B cell (primary cell): ENCODE data around the gene ZMAT3. TPM values are rescaled to one million over a fixed set of nuclear protein-coding genes. Genes with fewer than 3 reads are reported as not detected.

Experiments
- ATAC-seq: fragments of 200-7000 bp; cut with Tn5 transposase; one replicate; pipeline ENCODE4 v1.10.0; 2021; ENCODE audit warnings: low read depth, mild to moderate bottlenecking, moderate number of reproducible peaks, moderate library complexity
- CTCF ChIA-PET: fragments of 350-600 bp; sonication (Branson Sonifier 250); formaldehyde crosslinking; loops from one replicate; lab custom pipeline; 2021; ENCODE audit warnings: antibody characterized with exemption, inconsistent platforms; lab: Charles Lee
- POLR2A ChIA-PET: fragments of 350-600 bp; sonication (Branson Sonifier 250); formaldehyde crosslinking; loops from one replicate; lab custom pipeline; 2021; ENCODE audit warnings: antibody characterized with exemption; lab: Charles Lee
- DNase-seq: peaks from one replicate; pipeline ENCODE4 v3.0.0; 2013
- H2AFZ ChIP-seq: 2 replicates; pipeline ENCODE4 v1.6.1; 2012; ENCODE audit warnings: mild to moderate bottlenecking, low read depth, low read length; ENCODE audit not compliant: insufficient read depth, poor library complexity, severe bottlenecking
- H3K27ac ChIP-seq, 2 donors: 1 replicate in 1 of 2; 2 replicates in 1 of 2; pipeline ENCODE4 v1.5.1; 2012 to 2013; ENCODE audit warnings: low read length in 2 of 2, mild to moderate bottlenecking in 2 of 2, moderate library complexity in 1 of 2
- H3K27me3 ChIP-seq, 4 experiments: fragments of 200-600 bp in 1 of 4; sonication (generic) in 1 of 4; replicated peaks in 1 of 4; 1 replicate in 2 of 4; 2 replicates in 2 of 4; pipeline versions ENCODE4 v1.6.1 to v1.7.0; 2013 to 2016; ENCODE audit warnings: low read length in 3 of 4, mild to moderate bottlenecking in 2 of 4, mixed read lengths in 1 of 4, moderate library complexity in 1 of 4; ENCODE audit not compliant: insufficient read depth in 4 of 4, control insufficient read depth in 3 of 4; ENCODE audit errors: control extremely low read depth in 1 of 4
- H3K36me3 ChIP-seq, 2 experiments: replicated peaks in 1 of 2; 1 replicate in 1 of 2; 2 replicates in 1 of 2; pipeline versions ENCODE4 v1.6.1 to v1.7.1; 2013; ENCODE audit warnings: low read length in 1 of 2; ENCODE audit not compliant: insufficient read depth in 2 of 2, control insufficient read depth in 1 of 2; ENCODE audit errors: control extremely low read depth in 1 of 2, extremely low read depth in 1 of 2
- H3K4me1 ChIP-seq, 2 donors: fragments of 200-600 bp in 1 of 2; sonication (generic) in 1 of 2; 1 replicate in 1 of 2; 2 replicates in 1 of 2; pipeline versions ENCODE4 v1.5.1 to v1.6.1; 2013 to 2017; ENCODE audit warnings: low read length in 2 of 2; ENCODE audit not compliant: control insufficient read depth in 2 of 2, insufficient read depth in 2 of 2
- H3K4me2 ChIP-seq: replicated peaks from 2 replicates; pipeline ENCODE3; 2012; ENCODE audit warnings: mild to moderate bottlenecking, low read depth, low read length; ENCODE audit not compliant: poor library complexity, severe bottlenecking
- H3K4me3 ChIP-seq, 5 experiments: fragments of 200-600 bp in 1 of 5; sonication (generic) in 1 of 5; 1 replicate in 3 of 5; 2 replicates in 2 of 5; pipeline versions ENCODE4 v1.5.1 to v1.7.0; 2011 to 2016; ENCODE audit warnings: low read length in 4 of 5, mild to moderate bottlenecking in 4 of 5, low read depth in 2 of 5, control low read depth in 1 of 5, moderate library complexity in 1 of 5; ENCODE audit not compliant: insufficient read depth in 1 of 5; ENCODE audit errors: control extremely low read depth in 1 of 5, extremely low read depth in 1 of 5
- H3K79me2 ChIP-seq: fragments of 200-600 bp; sonication (generic); one replicate; pipeline ENCODE4 v1.6.0; 2016; ENCODE audit warnings: low read length; ENCODE audit not compliant: control insufficient read depth, insufficient read depth
- H3K9ac ChIP-seq: fragments of 200-600 bp; sonication (generic); 2 replicates; pipeline ENCODE4 v1.6.1; 2017; ENCODE audit warnings: mild to moderate bottlenecking, low read length, moderate library complexity
- H3K9me3 ChIP-seq, 3 donors: one replicate each; pipeline versions ENCODE4 v1.6.1 to v1.7.1; 2013; ENCODE audit warnings: low read length in 2 of 3; ENCODE audit not compliant: control insufficient read depth in 2 of 3, insufficient read depth in 1 of 3; ENCODE audit errors: control extremely low read depth in 1 of 3
- H4K20me1 ChIP-seq: 2 replicates; pipeline ENCODE4 v1.6.0; 2012; ENCODE audit warnings: mild to moderate bottlenecking, low read length; ENCODE audit not compliant: insufficient read depth, control insufficient read depth, poor library complexity, severe bottlenecking
- H3K27ac Mint-ChIP-seq: one replicate; pipeline ENCODE4 v1.8.0; 2021; ENCODE audit warnings: mixed read lengths
- H3K27me3 Mint-ChIP-seq: one replicate; pipeline ENCODE4 v1.8.0; 2021; ENCODE audit warnings: mixed read lengths
- H3K4me1 Mint-ChIP-seq: one replicate; pipeline ENCODE4 v1.8.0; 2021; ENCODE audit warnings: mixed read lengths
- H3K4me3 Mint-ChIP-seq: one replicate; pipeline ENCODE4 v1.8.0; 2021; ENCODE audit warnings: mixed read lengths
- H3K9me3 Mint-ChIP-seq: one replicate; pipeline ENCODE4 v1.8.0; 2022; ENCODE audit warnings: mixed read lengths; ENCODE audit not compliant: insufficient read depth
- CTCF ChIP-seq: fragments of 200-600 bp; IDR thresholded peaks from one replicate; pipeline ENCODE4 v1.8.0; 2022; ENCODE audit warnings: antibody characterized with exemption, mild to moderate bottlenecking
- EZH2 ChIP-seq: IDR thresholded peaks from 2 replicates; pipeline ENCODE4 v1.6.1; 2012; ENCODE audit warnings: borderline replicate concordance, low read depth, mild to moderate bottlenecking, moderate library complexity, low read length; ENCODE audit not compliant: insufficient read depth, poor library complexity, severe bottlenecking
- WGBS: methylation state at CpG from one replicate; pipeline ENCODE4 v1.1.5; 2013; ENCODE audit warnings: missing lambda C conversion rate; ENCODE audit not compliant: insufficient coverage; 5-methylcytosine and 5-hydroxymethylcytosine counted together
- intact Hi-C: fragments of 100-400 bp; cut with micrococcal nuclease; formaldehyde crosslinking; loops from one replicate; pipeline ENCODE4 v1.10.0; 2022
- polyA plus RNA-seq: library from polyadenylated mRNA; depleted of rRNA; stranded (reverse); fragments of >200 nt; gene quantifications from 2 replicates; pipeline ENCODE4 v1.2.3, GENCODE V29; 2012
- total RNA-seq, 2 donors: library from RNA; stranded (reverse); fragments of 120-200 nt in 1 of 2; gene quantifications; 1 replicate in 1 of 2; 2 replicates in 1 of 2; pipeline versions ENCODE4 v1.2.3 to v1.2.4, GENCODE V29; 2013 to 2022

Gene ZMAT3
- total and polyA plus RNA-seq, 2 donors (not counting 1 experiment from before 2014, with no cell fraction given), result 3.6 to 19.5 TPM

GRCh38 chr3:179005213-179005612 lies 66.4 kb downstream of the ZMAT3 start:
- TF ChIP-seq EZH2 (no peak), CTCF (no peak)
- H3K4me3 Mint-ChIP-seq, result no peak overlapping the region
- DNase-seq (no peak), ATAC-seq (no peak)
- POLR2A ChIA-PET, result no interaction called here
- Histone ChIP-seq H4K20me1 (no peaks in the 10 kb centered on the region), H3K36me3 (no peaks in the 10 kb centered on the region), H3K27me3 (peaks cover 0 to 6% (median 0%) of the 10 kb centered on the region in 4 experiments), H3K4me1 (no peaks in the 10 kb centered on the region), H3K4me2 (no peak overlapping the region), H2AFZ (no peak overlapping the region), H3K27ac (no peak overlapping the region), H3K4me3 (no peak overlapping the region), H3K79me2 (peaks cover 2% of the 10 kb centered on the region), H3K9me3 (peaks cover 0 to 5% (median 2%) of the 10 kb centered on the region in 3 donors), H3K9ac (no peak overlapping the region)
- 92% methylated on average over 2 of the region's 4 CpGs for WGBS
- CTCF ChIA-PET, result interaction anchor here (0.6 kb wide), 1 partner anchor 550 kb away, joined by 3 read pairs; no protein-coding TSS in a partner anchor
- H3K4me1 Mint-ChIP-seq, result no peaks in the 10 kb centered on the region
- H3K9me3 Mint-ChIP-seq, result no peaks in the 10 kb centered on the region
- no peaks in the 10 kb centered on the region for H3K27me3 Mint-ChIP-seq
- intact Hi-C loops, result no loop called here
- H3K27ac Mint-ChIP-seq, result no peak overlapping the region

- 91% methylated on average over 3 of the region's 3 CpGs for WGBS
- no peaks in the 10 kb centered on the region for H3K4me1 ChIP-seq
- no peaks in the 10 kb centered on the region for H4K20me1 ChIP-seq
- intact Hi-C loops, result no loop called here
- TF ChIP-seq CTCF, result no peak
- TF ChIP-seq EZH2, result no peak
- H3K9ac ChIP-seq, result no peak overlapping the region
- POLR2A ChIA-PET, result no interaction called here
- Mint-ChIP-seq H3K27ac (no peak overlapping the region), H3K27me3 (no peaks in the 10 kb centered on the region), H3K4me3 (no peak overlapping the region), H3K9me3 (no peaks in the 10 kb centered on the region), H3K4me1 (no peaks in the 10 kb centered on the region)
- CTCF ChIA-PET, result no interaction called here
- DNase-seq (no peak), ATAC-seq (no peak)
- peaks cover 0 to 9% (median 0%) of the 10 kb centered on the region in 3 donors for H3K9me3 ChIP-seq
- H3K27ac ChIP-seq, result no peak overlapping the region
- H2AFZ ChIP-seq, result no peak overlapping the region
- H3K27me3 ChIP-seq, result peaks cover 0 to 6% (median 0%) of the 10 kb centered on the region in 4 experiments
- H3K79me2 ChIP-seq, result peaks cover 2% of the 10 kb centered on the region
- no peak overlapping the region for H3K4me3 ChIP-seq
- H3K4me2 ChIP-seq, result no peak overlapping the region
- no peaks in the 10 kb centered on the region for H3K36me3 ChIP-seq
Measured at GRCh38 chr3:179000659-179001058, 71.0 kb downstream of the ZMAT3 start.
